HCT116 (cell line): ENCODE measurements around the gene SMYD3. TPM values are rescaled to one million over a fixed set of nuclear protein-coding genes. Genes with fewer than 3 reads are reported as not detected.

ENCODE experiments used
- ATAC-seq: fragments of 200-7000 bp; cut with Tn5 transposase; 2 replicates; pipeline ENCODE4 v1.9.1; 2020; ENCODE audit warnings: mild to moderate bottlenecking, moderate library complexity
- BruUV-seq: library from RNA; stranded (reverse); fragments of 400-500 nt; replicated peaks from 2 replicates; lab custom pipeline; 2021; lab: Mats Ljungman, UMichigan
- CTCF ChIA-PET: fragments of 300-600 bp; sonication (Branson Sonifier 250); formaldehyde crosslinking; loops from one replicate; lab custom pipeline; 2021; ENCODE audit warnings: antibody characterized with exemption; lab: Charles Lee
- POLR2A ChIA-PET: fragments of 300-600, 350-600 bp; sonication (Branson Sonifier 250); formaldehyde crosslinking; loops from one replicate; lab custom pipeline; 2021; ENCODE audit warnings: antibody characterized with exemption; lab: Charles Lee
- RAD21 ChIA-PET, 2 experiments: fragments of 300-600 bp; sonication (Branson Sonifier 250); formaldehyde crosslinking; loops; one replicate each; lab custom pipeline; 2023; ENCODE audit warnings: low total read pairs in 2 of 2; ENCODE audit not compliant: uncharacterized antibody in 2 of 2, unreplicated experiment in 2 of 2, low non-redundant PET in 1 of 2; lab: Charles Lee
- DNase-seq: peaks from one replicate; pipeline ENCODE4 v3.0.0-alpha.2; 2010; ENCODE audit warnings: low read depth, low spot score
- H2AFZ ChIP-seq: fragments of 200-600 bp; shearing (Covaris generic), sonication (generic); 2 replicates; pipeline ENCODE4 v1.6.1; 2017; ENCODE audit warnings: low read depth, mixed run types, mixed read lengths, antibody characterized with exemption, low read length; ENCODE audit not compliant: poor library complexity, severe bottlenecking
- H3K27ac ChIP-seq: 2 replicates; pipeline ENCODE4 v1.5.1; 2012; ENCODE audit warnings: low read depth, low read length
- H3K27me3 ChIP-seq: fragments of 200-600 bp; sonication (generic); 2 replicates; pipeline ENCODE4 v1.6.1; 2016; ENCODE audit warnings: mixed run types, low read length, mixed read lengths; ENCODE audit not compliant: insufficient read depth
- H3K36me3 ChIP-seq, 2 experiments: fragments of 200-500 bp in 1 of 2; fragments of 200-600 bp in 1 of 2; sonication (Bioruptor generic) in 1 of 2; sonication (generic) in 1 of 2; 2 replicates each; pipeline versions ENCODE4 v1.5.1 to v1.6.1; 2014 to 2016; ENCODE audit warnings: low read length in 2 of 2, inconsistent platforms in 1 of 2, mixed read lengths in 1 of 2, mixed run types in 1 of 2; ENCODE audit not compliant: insufficient read depth in 2 of 2, control insufficient read depth in 1 of 2
- H3K4me1 ChIP-seq, 2 experiments: fragments of 200-600 bp in 1 of 2; sonication (generic) in 1 of 2; 2 replicates each; pipeline versions ENCODE4 v1.5.1 to v1.6.1; 2012 to 2017; ENCODE audit warnings: low read length in 2 of 2, inconsistent platforms in 1 of 2, mild to moderate bottlenecking in 1 of 2, mixed read lengths in 1 of 2, mixed run types in 1 of 2, moderate library complexity in 1 of 2; ENCODE audit not compliant: insufficient read depth in 2 of 2, control insufficient read depth in 1 of 2
- H3K4me2 ChIP-seq: fragments of 200-600 bp; sonication (generic); 2 replicates; pipeline ENCODE4 v1.6.1; 2017; ENCODE audit warnings: mixed run types, low read length, mixed read lengths
- H3K4me3 ChIP-seq, 2 experiments: fragments of 200-600 bp in 1 of 2; sonication (generic) in 1 of 2; replicated peaks in 1 of 2; 2 replicates each; pipeline ENCODE4 v1.5.1; 2011 to 2016; ENCODE audit warnings: low read length in 2 of 2, control low read depth in 1 of 2, low read depth in 1 of 2, mild to moderate bottlenecking in 1 of 2, mixed read lengths in 1 of 2, mixed run types in 1 of 2
- H3K79me2 ChIP-seq: fragments of 200-600 bp; sonication (generic); 2 replicates; pipeline ENCODE4 v1.6.1; 2017; ENCODE audit warnings: mild to moderate bottlenecking, mixed run types, low read length, moderate library complexity, mixed read lengths; ENCODE audit not compliant: insufficient read depth
- H3K9ac ChIP-seq: fragments of 200-600 bp; sonication (generic); 2 replicates; pipeline ENCODE4 v1.6.1; 2016; ENCODE audit warnings: low read length, mixed read lengths
- H3K9me2 ChIP-seq: fragments of 200-600 bp; sonication (generic), shearing (Covaris generic); 2 replicates; pipeline ENCODE4 v1.6.1; 2017; ENCODE audit warnings: mixed run types, mild to moderate bottlenecking, moderate library complexity; ENCODE audit not compliant: insufficient read depth
- H3K9me3 ChIP-seq, 2 experiments: fragments of 200-500 bp in 1 of 2; fragments of 200-600 bp in 1 of 2; sonication (Bioruptor generic) in 1 of 2; sonication (generic) in 1 of 2; 2 replicates each; pipeline ENCODE4 v1.6.1; 2014 to 2017; ENCODE audit warnings: low read length in 2 of 2, mixed read lengths in 2 of 2, inconsistent platforms in 1 of 2, low read depth in 1 of 2, mild to moderate bottlenecking in 1 of 2, mixed run types in 1 of 2, moderate library complexity in 1 of 2; ENCODE audit not compliant: control insufficient read depth in 1 of 2, insufficient read depth in 1 of 2
- H4K20me1 ChIP-seq: fragments of 200-600 bp; sonication (generic), shearing (Covaris generic); 2 replicates; pipeline ENCODE4 v1.6.1; 2017; ENCODE audit warnings: mixed run types, mild to moderate bottlenecking, moderate library complexity; ENCODE audit not compliant: insufficient read depth
- CEBPB ChIP-seq: IDR thresholded peaks from 2 replicates; pipeline ENCODE4 v1.6.1; 2012; ENCODE audit warnings: low read depth
- ELF1 ChIP-seq: IDR thresholded peaks from 2 replicates; pipeline ENCODE4 v1.6.1; 2012; ENCODE audit warnings: low read depth, borderline replicate concordance
- EZH2 ChIP-seq: fragments of 200-600 bp; sonication (generic); IDR thresholded peaks from 2 replicates; pipeline ENCODE4 v1.6.1; 2017; ENCODE audit warnings: antibody characterized with exemption, mixed run types
- FOSL1 ChIP-seq: IDR thresholded peaks from 2 replicates; pipeline ENCODE4 v1.6.1; 2012; ENCODE audit warnings: low read depth
- POLR2A ChIP-seq: IDR thresholded peaks from 2 replicates; pipeline ENCODE4 v1.7.0; 2011; ENCODE audit warnings: borderline replicate concordance; ENCODE audit not compliant: insufficient read depth, insufficient read length; ENCODE audit errors: extremely low read depth
- POLR2AphosphoS5 ChIP-seq: IDR thresholded peaks from 2 replicates; pipeline ENCODE4 v1.6.1; 2011; ENCODE audit warnings: mild to moderate bottlenecking, low read depth, low read length, moderate library complexity
- RAD21 ChIP-seq: IDR thresholded peaks from 2 replicates; pipeline ENCODE4 v1.6.1; 2012; ENCODE audit warnings: low read depth, mild to moderate bottlenecking
- REST ChIP-seq: IDR thresholded peaks from 2 replicates; pipeline ENCODE4 v1.6.1; 2012; ENCODE audit warnings: low read depth
- SIN3A ChIP-seq: IDR thresholded peaks from 2 replicates; pipeline ENCODE4 v1.6.1; 2012; ENCODE audit warnings: low read depth
- SRF ChIP-seq: IDR thresholded peaks from 2 replicates; pipeline ENCODE4 v1.6.1; 2012; ENCODE audit warnings: low read depth
- TCF7L2 ChIP-seq: IDR thresholded peaks from 2 replicates; pipeline ENCODE4 v1.7.0; 2011; ENCODE audit warnings: borderline replicate concordance, inconsistent platforms; ENCODE audit not compliant: insufficient read depth, insufficient read length; ENCODE audit errors: extremely low read depth
- YY1 ChIP-seq: IDR thresholded peaks from 2 replicates; pipeline ENCODE4 v1.6.1; 2011; ENCODE audit warnings: low read length, low read depth, moderate library complexity, mild to moderate bottlenecking; ENCODE audit not compliant: insufficient replicate concordance; ENCODE audit errors: extremely low read depth
- ZNF274 ChIP-seq: fragments of 200-500 bp; sonication (Bioruptor generic); IDR thresholded peaks from 2 replicates; pipeline ENCODE4 v1.6.1; 2014; ENCODE audit warnings: mild to moderate bottlenecking, low read depth, low read length, inconsistent platforms
- intact Hi-C: fragments of 100-400 bp; cut with micrococcal nuclease; formaldehyde crosslinking; loops from 2 replicates; pipeline ENCODE4 v1.10.0; 2022
- total RNA-seq: library from RNA; stranded (reverse); gene quantifications from one replicate; pipeline ENCODE4 v1.2.1, GENCODE V29; 2021; ENCODE audit not compliant: unreplicated experiment
- TF ChIP-seq, protein P1 (sequence below), 3 experiments: fragments of 200-600 bp in 1 of 3; sonication (generic) in 1 of 3; IDR thresholded peaks in 2 of 3; conservative IDR thresholded peaks in 1 of 3; 2 replicates each; pipeline ENCODE4 v1.5.1; 2012 to 2017; ENCODE audit warnings: low read depth in 2 of 3, low read length in 2 of 3, antibody characterized with exemption in 1 of 3, borderline replicate concordance in 1 of 3, control low read depth in 1 of 3, mild to moderate bottlenecking in 1 of 3, mixed read lengths in 1 of 3, mixed run types in 1 of 3, moderate library complexity in 1 of 3; ENCODE audit not compliant: insufficient read depth in 1 of 3
- TF ChIP-seq, protein P2 (sequence below): IDR thresholded peaks from 2 replicates; pipeline ENCODE4 v1.6.1; 2012
- TF ChIP-seq, protein P3 (sequence below): IDR thresholded peaks from 2 replicates; pipeline ENCODE4 v1.6.1; 2012

Gene SMYD3
- total RNA-seq, 1 experiment from 2014 or later = 33.6 TPM

DNA sequence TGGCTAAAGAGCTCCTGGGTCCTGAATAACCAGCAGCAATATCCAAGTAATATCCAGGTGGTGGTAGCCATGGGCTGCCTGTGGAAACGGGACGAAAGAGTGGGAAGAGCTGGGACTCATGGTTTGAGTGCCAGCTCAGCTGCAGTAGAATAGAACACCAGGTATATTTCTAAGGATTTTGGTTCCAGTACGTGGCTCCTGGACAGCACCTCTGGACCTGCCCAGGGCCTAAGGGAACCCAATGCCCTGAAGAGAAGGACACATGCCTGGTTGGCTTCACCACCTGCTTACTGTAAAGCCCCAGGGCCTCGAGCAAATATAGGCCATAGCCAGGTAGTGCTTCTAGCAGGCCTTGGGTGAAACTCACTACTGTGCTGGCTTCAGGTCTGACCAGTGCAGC, 785.6 kb downstream of the SMYD3 start:
- BruUV-seq = no TSS peak
- H3K9me2 ChIP-seq = no peaks in the 10 kb centered on the region
- intact Hi-C loops = no loop called here
- H3K9me3 ChIP-seq = no peaks in the 10 kb centered on the region
- H3K36me3 ChIP-seq = no peaks in the 10 kb centered on the region
- no peak for TF ChIP-seq POLR2A
- TF ChIP-seq, protein P1, sequence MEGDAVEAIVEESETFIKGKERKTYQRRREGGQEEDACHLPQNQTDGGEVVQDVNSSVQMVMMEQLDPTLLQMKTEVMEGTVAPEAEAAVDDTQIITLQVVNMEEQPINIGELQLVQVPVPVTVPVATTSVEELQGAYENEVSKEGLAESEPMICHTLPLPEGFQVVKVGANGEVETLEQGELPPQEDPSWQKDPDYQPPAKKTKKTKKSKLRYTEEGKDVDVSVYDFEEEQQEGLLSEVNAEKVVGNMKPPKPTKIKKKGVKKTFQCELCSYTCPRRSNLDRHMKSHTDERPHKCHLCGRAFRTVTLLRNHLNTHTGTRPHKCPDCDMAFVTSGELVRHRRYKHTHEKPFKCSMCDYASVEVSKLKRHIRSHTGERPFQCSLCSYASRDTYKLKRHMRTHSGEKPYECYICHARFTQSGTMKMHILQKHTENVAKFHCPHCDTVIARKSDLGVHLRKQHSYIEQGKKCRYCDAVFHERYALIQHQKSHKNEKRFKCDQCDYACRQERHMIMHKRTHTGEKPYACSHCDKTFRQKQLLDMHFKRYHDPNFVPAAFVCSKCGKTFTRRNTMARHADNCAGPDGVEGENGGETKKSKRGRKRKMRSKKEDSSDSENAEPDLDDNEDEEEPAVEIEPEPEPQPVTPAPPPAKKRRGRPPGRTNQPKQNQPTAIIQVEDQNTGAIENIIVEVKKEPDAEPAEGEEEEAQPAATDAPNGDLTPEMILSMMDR (IDR thresholded peaks at IDR 0.05 in 2 of 3, conservative IDR thresholded peaks at IDR 0.05 in 1 of 3; ENCODE audit: borderline replicate concordance in 1 of 3, insufficient read depth in 1 of 3, low read depth in 2 of 3, low read length in 2 of 3) = no peak
- no peak for TF ChIP-seq RAD21
- no peak for TF ChIP-seq ELF1
- TF ChIP-seq ZNF274 = no peak
- TF ChIP-seq YY1 = no peak
- no peak for TF ChIP-seq SRF
- TF ChIP-seq FOSL1 = no peak
- no peak for TF ChIP-seq CEBPB
- no peak for TF ChIP-seq REST
- TF ChIP-seq SIN3A = no peak
- TF ChIP-seq EZH2 = no peak
- no peak for TF ChIP-seq TCF7L2
- TF ChIP-seq, protein P2, sequence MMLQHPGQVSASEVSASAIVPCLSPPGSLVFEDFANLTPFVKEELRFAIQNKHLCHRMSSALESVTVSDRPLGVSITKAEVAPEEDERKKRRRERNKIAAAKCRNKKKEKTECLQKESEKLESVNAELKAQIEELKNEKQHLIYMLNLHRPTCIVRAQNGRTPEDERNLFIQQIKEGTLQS = no peak
- TF ChIP-seq, protein P3, sequence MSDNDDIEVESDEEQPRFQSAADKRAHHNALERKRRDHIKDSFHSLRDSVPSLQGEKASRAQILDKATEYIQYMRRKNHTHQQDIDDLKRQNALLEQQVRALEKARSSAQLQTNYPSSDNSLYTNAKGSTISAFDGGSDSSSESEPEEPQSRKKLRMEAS = no peak
- no peak for TF ChIP-seq POLR2AphosphoS5
- TF ChIP-seq, all 23 proteins: peak for 0
- ChIA-PET POLR2A (no interaction called here), RAD21 (no interaction called here), CTCF (no interaction called here)
- H3K4me3 ChIP-seq = no peak overlapping the region
- H3K4me2 ChIP-seq = no peak overlapping the region
- no peaks in the 10 kb centered on the region for H3K27me3 ChIP-seq
- no peak overlapping the region for H3K27ac ChIP-seq
- no peaks in the 10 kb centered on the region for H3K4me1 ChIP-seq
- no peaks in the 10 kb centered on the region for H3K79me2 ChIP-seq
- no peak overlapping the region for H2AFZ ChIP-seq
- ATAC-seq = no peak
- H3K9ac ChIP-seq = no peak overlapping the region
- no peaks in the 10 kb centered on the region for H4K20me1 ChIP-seq
- DNase-seq = no peak
